Germinal center (tissue), 1 donor: ENCODE results near the gene LYPD3.

Experiments used
- DNase-seq: peaks from one replicate; pipeline ENCODE4 v3.0.0; 2012; ENCODE audit warnings: mixed read lengths, low spot score

LYPD3 gene

GRCh38 chr19:43430976-43431375, 34.4 kb downstream of the LYPD3 start:
- no peak for DNase-seq

GRCh38 chr19:43430142-43430710, 35.2 kb downstream of the LYPD3 start:
- DNase-seq = no peak

GRCh38 chr19:43429395-43429794, 36.0 kb downstream of the LYPD3 start:
- no peak for DNase-seq

DNA sequence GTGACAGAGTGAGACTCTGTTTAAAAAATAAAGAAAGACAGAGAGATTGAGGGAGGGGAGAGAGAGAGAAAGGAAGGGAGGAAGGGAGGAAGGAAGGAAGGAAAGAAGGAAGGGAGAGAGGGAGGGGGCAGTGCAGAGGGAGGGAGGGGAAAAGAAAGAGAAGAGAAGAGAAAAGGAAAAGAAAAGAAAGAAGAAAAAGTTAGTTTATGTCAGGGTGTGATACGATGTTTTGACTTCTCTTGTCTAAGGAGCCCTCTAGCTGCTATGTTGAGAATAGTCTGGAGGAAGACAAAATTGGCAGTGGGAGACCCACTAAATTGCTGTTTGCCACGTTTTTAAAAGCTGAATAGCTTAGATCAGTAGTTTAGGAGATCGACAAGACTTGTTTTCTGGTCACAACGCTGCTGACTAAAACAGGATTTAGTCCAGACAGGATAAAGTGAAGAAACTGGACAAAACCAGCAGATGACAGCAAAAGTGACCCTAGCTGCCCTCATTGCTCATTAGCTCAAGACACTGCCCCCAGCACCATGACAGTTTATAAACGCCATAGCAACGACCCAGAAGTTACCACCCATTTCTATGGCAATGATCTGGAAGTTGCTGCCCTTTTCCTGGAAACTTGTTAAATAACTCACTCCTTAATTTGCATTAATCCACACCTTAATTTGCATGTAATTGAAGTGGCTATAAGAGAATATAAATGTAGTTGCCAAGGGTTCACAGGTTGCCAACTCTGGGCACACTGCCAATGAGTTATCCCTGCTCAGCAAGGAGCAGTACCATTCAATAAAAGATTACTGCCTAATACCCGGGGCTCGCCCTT, 39.6 kb downstream of the LYPD3 start:
- no peak for DNase-seq

DNA sequence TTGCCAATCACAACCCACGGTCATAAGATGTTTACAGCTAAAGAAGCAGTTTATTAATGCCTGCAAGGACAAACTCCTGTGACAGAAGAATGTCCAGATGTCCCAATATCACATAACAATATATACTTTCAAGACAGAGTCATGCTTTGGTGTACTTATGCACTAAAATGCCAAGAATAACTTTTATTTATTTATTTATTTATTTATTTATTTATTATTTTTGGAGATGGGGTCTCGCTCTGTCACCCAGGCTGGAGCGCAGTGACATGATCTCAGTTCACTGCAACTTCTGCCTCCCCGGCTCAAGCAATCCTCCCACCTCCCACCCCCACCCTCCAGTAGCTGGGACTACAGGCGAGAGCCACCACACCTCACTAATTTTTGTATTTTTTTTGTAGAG, 41.6 kb downstream of the LYPD3 start:
- DNase-seq = no peak

- no peak for DNase-seq
Observed at GRCh38 chr19:43422689-43423066, 42.7 kb downstream of the LYPD3 start.

DNA sequence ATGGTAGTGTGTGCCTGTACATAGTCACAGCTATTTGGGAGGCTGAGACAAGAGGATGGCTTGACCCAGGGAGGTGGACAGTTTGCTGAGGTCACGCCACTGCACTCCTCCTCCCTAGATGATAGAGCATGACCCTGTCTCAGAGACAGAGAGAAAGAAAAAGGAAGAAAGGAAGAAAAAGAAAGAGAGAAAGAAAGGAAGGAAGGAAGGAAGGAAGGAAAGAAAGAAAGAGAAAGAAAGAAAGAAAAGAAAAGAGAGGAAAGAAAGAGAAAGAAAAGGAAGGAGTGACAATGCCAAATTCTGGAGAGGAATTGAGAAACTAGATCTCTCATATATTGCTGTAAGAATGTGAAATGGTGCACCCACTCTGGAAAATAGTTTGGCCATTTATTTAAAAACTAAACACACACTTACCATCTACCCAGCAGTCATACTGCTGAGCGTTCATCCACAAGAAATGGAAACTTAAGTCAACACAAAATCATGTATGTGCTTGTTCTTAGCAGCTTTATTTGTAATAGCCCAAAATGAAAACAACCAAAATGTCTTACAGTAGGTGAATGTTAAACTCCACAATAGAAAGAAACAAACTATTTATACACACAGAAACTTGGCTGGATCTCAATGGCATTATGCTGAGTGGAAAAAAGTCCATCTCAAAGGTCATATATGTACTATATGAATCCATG, 43.3 kb downstream of the LYPD3 start:
- DNase-seq = no peak

DNA sequence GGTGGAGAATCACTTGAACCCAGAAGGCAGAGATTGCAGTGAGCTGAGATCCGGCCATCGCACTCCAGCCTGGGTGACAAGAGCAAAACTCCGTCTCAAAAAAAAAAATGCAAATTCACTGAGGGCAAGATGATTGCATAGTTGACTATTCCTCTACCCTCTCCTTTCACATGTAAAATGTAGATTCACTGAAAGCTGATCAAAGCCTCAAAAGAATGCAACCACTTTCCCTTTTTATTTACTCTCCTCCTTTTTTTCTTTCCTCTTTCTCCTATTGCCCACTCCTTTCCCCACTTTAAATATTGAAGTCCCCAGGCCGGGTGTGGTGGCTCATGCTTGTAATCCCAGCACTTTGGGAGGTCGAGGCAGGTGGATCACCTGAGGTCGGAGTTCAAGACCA, 44.5 kb downstream of the LYPD3 start:
- no peak for DNase-seq

GRCh38 chr19:43416951-43417623, 48.3 kb downstream of the LYPD3 start:
- DNase-seq = no peak

- no peak for DNase-seq
Observed at GRCh38 chr19:43414554-43414953, 50.9 kb downstream of the LYPD3 start, which contains the start of gene TEX101. TEX101 (plus strand) TSS chr19:43414890; CDS start chr19:43415920, 1,030 bp downstream.

DNA sequence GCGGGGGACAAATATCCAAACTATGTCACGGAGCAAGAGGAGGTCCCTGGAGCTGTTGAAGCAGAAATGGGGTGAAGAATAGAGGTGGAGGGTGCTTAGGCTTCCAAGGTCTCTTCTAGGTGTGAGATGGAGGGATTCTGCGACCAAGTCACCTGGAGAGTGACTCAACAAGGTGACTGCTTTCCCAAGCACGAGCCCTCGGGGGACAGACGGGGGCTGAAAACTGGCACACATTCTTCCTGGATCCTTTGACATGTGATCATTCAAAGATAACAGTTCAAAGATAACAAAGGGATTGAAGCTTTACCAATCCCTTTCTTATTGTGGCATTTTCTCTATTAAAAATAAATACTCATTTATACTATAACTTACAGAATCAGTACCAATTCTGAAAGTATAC, 53.0 kb downstream of the LYPD3 start:
- DNase-seq = no peak
